GM19043 (cell line): Measurements from ENCODE around the gene HNRNPCL2.
"Not testable (repeated sequence)": the region's sequence is repeated elsewhere in the genome, so short reads cannot be mapped to it uniquely, and the experiment has no call there.

Experiments
- ATAC-seq: cut with Tn5 transposase; IDR thresholded peaks from one replicate; pipeline ENCODE4 v1.9.1; 2021; ENCODE audit warnings: low read depth; ENCODE audit not compliant: unreplicated experiment

Gene HNRNPCL2

DNA sequence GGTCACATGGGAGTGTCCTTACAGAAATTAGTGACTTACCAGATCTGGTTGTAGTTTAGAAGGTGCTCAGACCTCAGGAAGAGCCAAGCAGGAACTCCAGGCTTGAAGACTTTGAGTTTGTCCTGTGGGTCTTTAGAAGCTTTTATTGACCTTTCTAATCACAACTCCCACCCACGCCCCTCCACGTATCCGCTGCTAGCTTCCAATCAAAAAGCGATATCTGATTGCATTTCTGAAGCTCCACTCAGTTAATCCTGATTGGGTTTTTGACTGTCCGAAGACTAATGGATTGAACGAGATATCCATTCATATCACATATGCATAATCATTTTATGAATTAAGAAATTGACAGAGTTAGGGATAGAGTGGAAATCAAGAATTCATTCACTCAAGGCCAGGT lies at the start of gene HNRNPCL2:
TSS of gene HNRNPCL2 (minus strand) at position 101 of the 400 bp plus-strand sequence. CDS start 454 bp downstream, outside the sequence.
- not testable (repeated sequence) for ATAC-seq

DNA sequence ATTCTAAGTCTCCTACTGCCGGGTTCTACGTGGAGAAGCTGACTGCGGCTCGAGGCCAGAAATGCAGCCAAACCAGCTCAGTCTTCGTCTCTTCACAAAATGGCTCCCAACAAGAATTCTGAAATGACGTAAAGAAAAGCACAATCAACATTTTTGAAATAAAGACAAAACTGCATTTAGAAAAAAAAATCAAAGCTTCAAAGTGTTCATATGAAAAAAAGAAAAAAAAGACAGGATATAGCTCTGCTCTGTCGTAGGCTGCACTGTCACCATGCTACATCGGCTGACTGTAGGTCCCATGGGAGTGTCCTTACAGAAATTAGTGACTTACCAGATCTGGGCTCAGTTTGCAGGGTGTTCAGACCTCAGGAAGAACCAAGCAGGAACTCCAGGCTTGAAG lies 48.9 kb upstream of the HNRNPCL2 start, which contains the start of gene HNRNPCL4:
TSS of gene HNRNPCL4 (minus strand) at position 101 of the 400 bp plus-strand sequence. CDS start 164 bp downstream, outside the sequence.
- ATAC-seq = not testable (repeated sequence)

- ATAC-seq = not testable (repeated sequence)
Measured at GRCh38 chr1:13155909-13156308, 39.3 kb upstream of the HNRNPCL2 start, which contains the start of gene PRAMEF26. Gene PRAMEF26 (minus strand): TSS chr1:13156009. CDS start chr1:13153095, 2,914 bp downstream.

- not testable (repeated sequence) for ATAC-seq
Measured at GRCh38 chr1:13070474-13070873, 46.2 kb downstream of the HNRNPCL2 start, which contains the start of gene PRAMEF25. Gene PRAMEF25 (plus strand): TSS chr1:13070774. CDS start chr1:13073694, 2,920 bp downstream.
